ENCODE data around the gene PDE11A.

GRCh38 chr2:177812713-177813396, 259.7 kb downstream of the PDE11A start:
- no peak for TF ChIP-seq POLR2A (IDR thresholded peaks at IDR 0.05)
- no peak for TF ChIP-seq CTCF (IDR thresholded peaks at IDR 0.05)
